Measurements from ENCODE around the gene NEUROG1.

The NEUROG1 gene

DNA sequence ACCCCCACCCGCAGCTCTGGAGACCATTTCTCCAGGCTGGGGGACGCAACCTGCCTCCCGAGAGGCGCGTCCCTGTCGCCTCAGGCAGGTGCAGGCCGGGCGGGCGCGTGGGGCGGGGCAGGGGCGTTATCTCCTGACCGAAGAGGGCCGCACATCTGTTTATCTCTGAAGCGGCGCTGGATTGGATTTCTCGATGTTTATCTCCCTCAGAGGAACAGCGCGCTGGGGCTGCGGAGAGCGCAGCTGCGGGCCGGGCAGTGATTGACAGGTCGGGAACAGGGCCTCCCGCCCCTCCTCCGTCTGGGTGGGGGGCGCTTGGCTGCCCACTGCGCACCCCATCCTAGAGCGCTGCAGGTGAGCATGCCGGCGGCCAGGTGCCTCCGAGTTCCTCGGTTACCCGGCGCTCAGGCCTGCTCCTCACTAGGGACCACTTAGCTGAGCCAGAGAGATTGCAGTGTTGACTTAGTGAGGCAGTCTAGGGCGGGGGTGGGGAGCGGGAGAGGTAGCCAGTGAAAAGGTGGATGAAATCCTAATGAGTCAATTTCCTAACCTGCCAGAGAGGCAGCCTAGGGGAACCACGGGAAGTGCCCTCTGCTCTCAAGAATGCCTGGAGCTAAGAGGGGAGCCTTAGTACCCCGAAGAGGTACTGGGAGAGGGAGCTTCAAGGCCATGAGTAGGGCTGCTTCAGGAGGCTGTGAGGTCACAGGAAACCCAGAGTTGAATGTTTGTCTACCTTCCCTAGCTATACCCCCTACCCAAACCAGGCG, 44.0 kb downstream of the NEUROG1 start:
- no peak for DNase-seq

DNA sequence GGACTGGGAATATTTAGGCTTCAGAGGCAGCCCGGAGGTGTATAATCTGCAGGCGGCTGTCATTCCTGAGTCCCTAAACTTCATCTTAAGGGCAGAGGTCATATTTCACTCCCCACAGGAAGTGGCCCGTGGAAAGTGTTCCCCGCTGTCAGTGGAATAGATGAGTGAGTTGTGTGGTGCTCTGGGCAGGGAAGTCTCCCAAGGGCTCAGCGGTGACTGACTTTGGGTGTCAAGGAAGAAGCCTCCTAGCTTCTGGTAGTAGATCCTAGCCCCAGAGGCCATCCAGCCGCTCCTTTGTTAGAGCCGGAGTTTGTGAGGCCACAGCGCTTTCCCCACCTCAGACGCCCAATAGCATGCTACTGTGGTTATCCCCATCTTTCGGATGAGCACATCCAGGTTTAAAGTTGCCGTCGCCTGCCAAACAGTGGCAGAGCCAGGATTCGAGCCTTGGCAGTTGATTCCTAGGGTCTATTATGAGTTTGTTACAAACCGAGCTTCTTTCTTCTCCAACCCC, 44.7 kb downstream of the NEUROG1 start:
- no peak for DNase-seq

DNA sequence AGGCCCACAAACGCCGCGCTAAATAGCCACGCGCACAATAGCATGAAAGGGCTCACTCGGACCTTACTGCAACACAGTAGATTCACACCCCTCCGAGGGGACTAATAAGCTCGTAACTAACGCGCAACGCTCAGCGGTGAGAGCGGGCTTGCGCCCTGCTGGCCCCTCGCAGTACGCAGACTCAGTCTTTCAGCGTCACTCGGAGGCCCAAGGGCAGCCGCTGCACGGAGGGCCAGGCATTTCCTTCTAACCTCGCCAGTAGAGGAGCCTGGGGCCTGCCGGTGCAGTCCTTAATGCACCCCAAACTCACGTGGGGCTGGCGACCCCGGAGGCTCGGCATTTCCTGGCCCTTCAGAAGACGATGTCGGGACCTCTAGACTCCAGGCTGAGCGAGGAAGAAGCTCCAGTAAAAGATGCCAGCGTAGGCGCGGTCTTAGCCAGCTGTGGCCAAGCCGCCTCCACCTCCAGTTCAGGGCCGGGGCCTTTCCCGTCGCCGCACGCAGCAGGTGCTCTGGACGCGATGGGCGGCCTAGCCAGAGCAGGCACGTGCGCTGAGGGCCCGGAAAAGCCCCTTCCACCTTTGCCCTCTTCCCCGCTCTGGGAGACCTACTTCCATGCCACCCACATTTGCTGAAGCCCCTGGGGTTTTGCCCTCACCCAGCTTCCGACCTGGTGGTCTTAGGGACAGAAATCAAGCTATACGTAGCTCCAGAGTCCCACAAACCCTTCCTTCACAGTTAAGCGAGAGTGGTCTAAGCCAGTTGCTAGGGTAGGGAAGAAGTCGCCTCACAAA, 45.3 kb downstream of the NEUROG1 start:
- DNase-seq = no peak

DNA sequence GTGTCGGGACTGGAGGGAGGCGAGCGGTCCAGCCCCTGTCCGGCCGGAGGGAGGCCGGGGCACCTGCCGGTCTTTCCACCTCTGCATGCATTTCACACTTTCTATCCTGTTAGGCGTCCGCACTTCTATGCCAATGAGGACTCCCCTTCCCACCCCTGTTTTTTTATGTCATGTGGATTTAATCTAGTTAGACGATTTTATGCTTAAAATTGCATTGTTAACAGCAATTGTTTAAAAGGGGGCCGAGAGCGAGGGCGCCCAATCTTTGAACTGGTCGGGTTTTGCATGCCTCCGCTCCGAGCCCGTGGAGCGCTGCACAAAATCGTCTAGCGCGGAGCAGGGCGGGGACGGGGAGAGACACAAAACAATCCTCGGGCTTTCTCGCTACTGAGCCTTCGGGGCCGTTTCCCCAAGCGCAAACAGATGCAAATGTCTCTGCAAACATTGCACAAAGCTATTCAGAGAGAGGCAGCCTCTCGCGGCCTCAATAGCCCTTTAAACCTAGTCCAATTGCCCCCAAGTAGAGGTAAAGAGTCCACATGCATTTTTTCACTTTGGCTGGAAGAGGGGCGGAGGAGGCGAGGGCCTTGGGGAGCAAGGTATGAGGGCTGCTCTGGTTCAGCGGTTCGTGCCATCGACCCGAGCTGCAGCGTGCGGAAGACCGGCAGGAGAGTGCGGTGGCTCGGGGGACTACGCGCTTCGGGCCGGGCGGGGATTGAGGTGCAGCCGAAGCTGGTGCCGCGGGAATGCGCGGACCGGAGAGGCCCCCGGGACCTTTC, 46.1 kb downstream of the NEUROG1 start:
- DNase-seq = no peak

DNA sequence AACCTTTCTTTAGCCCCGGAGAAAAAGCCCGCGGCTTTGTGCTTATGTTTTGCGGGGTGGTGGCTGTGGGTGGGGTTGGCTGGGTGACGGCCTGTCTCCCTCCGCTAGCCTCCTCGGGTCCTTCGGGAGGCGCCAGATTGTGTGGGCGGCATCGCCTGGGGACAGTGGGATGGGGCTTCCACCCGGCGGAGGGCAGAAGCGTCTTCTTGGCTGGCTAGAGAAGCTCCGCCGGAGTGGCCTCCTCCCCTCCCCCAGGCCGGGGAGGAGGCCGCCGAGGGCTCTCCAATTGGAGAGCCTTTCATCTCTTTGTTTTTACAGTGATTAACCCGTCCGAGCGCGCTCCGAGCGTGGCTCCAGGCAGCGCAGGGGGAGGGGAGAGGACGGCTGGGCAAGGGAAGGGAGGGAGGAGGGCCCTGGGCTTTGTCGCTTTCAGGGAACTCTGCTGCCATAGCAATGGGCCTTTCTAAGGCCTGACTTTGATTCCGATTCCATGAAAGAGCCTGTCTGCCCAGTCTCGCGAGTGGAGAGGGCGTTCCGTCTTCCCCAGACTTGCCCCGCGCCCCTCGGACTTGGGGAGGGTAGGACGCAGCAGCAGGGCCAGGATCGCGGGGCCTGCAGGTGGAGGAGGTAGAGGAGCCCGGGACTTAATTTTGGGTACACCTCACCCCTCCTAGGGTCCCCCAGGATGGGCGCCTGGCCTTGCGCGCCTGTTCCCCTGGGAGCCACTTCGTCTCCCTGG, 46.9 kb downstream of the NEUROG1 start:
- DNase-seq = no peak

DNA sequence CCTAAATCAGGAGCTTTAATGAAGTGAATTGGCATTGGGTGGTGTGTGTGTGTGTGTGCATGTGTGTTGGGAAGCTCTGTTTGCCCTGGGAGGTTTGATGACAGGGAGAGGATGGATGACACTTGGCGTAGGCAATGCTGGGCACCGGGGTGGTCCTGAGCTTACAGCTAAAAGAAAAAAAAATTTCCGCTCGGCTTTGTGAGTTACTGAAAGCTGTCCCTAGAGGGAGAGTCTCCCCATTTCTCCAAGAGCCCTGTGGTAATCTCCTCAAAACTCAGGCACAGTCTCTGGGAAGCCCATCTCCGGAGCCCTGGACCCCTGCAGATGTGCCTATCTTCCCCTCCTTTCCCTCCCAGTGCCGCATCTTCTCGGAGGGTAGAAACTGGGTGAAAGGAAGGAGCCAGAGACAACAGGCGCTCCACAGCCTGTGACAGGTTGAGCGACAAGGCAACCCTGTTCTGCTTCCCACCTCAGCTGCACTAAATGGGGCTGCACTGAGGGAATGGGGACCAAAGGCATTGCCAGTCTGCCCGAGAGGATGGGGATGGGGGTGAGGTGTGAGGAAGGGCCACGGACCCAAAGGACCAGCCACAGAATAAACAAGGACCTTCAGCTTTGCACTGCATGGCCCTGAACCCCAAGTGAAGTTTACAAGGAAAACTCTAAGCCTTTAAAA, 47.8 kb downstream of the NEUROG1 start:
- no peak for DNase-seq

DNA sequence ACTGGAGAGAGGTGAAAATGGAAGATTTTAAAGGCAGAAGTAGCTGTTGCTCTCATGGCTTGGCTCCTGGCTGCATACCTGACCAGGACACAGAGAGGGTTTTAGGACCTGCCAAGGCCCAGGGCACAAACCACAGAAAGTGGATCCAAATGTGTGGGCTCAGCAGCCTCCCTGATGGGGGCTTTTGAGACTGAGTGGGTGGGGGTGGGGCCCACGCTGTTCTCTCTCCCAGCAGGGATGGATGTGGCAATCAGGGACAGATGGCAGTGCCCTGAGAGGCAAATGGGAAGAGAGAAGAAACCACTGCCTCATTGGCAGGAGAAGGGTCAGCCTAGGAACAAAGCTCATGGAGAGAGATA, 48.7 kb downstream of the NEUROG1 start:
- DNase-seq = no peak

DNA sequence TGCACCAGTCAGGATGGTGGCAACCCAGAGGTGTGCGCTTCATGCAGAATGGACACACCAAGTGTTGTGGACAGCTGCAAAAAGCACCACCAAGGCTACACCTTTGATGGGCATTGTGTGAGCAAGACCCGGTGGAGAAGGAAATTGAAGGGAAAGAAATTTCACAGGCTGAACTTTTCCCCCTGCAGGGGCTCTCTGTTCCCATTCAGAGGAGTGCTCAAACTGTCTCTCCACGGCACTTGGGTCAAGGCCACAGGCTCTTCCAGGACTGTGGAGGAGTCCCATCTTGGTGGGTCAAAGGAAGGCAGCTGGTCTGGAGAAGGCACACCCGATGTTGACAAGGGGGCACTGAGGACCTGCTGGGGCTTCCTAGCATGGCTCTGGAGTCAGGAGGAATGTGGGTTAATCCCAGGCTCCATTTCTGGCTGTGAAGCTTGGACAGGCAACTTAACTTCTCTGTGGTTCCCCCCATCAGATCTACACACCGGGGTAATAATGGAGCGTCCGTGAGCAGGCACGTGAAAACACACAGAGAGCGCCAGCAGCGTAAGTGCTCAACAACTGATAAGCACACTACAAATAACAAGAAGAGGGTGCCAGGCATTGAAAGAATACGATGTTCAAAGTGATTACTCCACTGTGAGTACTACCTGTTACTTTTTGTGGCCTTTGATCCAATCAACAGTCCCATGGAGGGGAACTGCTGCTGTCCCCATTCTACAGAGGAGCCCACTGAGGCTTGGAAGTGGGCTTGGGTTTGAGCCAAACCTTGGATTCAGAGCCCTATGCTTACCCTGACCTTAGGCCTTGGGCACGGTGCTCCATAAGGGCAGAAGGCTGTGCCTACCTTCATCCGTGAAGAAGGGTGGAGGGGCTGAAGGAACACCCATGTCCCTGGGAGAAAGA, 49.4 kb downstream of the NEUROG1 start:
- no peak for DNase-seq

DNA sequence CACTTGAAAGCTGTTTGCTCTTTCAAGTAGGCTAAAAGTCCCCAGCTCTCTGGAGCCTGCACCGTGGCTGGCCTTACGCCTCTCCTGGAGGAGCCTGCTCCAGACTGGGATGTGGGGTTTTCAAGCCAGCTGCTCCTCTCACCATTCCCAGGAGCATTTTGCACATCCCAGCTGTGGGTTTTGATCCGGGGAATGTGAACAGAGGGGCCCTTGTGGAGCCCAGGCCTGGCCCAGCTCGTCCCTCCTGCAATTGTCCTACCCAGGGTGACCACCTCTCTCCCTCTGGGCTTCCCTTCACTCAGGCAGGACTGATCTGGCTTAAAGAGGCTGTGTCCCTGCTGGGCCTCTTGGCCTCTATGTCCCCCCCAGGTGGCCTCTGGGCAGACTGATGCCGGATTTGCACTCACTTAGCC, 51.1 kb downstream of the NEUROG1 start:
- DNase-seq = no peak
